ENCODE data around the gene TMTC1.

- TF ChIP-seq EZH2phosphoT487 (IDR thresholded peaks at IDR 0.05; ENCODE audit: low read depth, severe bottlenecking, unreplicated experiment) = no peak
- TF ChIP-seq CTCF (IDR thresholded peaks at IDR 0.05; ENCODE audit: poor library complexity) = no peak
- no peak for TF ChIP-seq EZH2 (IDR thresholded peaks at IDR 0.05; ENCODE audit: borderline replicate concordance)
These were observed 48.1 kb downstream of the TMTC1 start for GRCh38 chr12:29735604-29736003.

All from hepatocyte (in vitro differentiated cells).